Endothelial cell of umbilical vein (primary cell): ENCODE data around the gene TYW1. TPM values are rescaled to one million over a fixed set of nuclear protein-coding genes. Genes with fewer than 3 reads are reported as not detected.
"Not testable (repeated sequence)": the region's sequence is repeated elsewhere in the genome, so short reads cannot be mapped to it uniquely, and the experiment has no call there.

Experiments
- BruUV-seq: library from RNA; stranded (reverse); fragments of 400-500 nt; replicated peaks from 2 replicates; lab custom pipeline; 2021; lab: Mats Ljungman, UMichigan
- CTCF ChIA-PET: fragments of 300-600, 350-600 bp; sonication (Branson Sonifier 250); formaldehyde crosslinking; loops from one replicate; lab custom pipeline; 2021; ENCODE audit warnings: antibody characterized with exemption, inconsistent platforms; lab: Charles Lee
- POLR2A ChIA-PET: fragments of 300-600, 350-600 bp; sonication (Branson Sonifier 250); formaldehyde crosslinking; loops from one replicate; lab custom pipeline; 2021; ENCODE audit warnings: antibody characterized with exemption, inconsistent platforms; lab: Charles Lee
- DNase-seq: peaks from one replicate; pipeline ENCODE4 v3.0.0-alpha.2; 2011; ENCODE audit warnings: low read depth, low spot score
- FAIRE-seq: peaks from 2 replicates; lab custom pipeline; 2011; peaks lifted over from hg19 to GRCh38; lab: Jason Lieb, UNC
- H2AFZ ChIP-seq: 2 replicates; pipeline ENCODE4 v1.6.0; 2012; ENCODE audit warnings: low read depth, low read length, control low read depth, inconsistent platforms
- H3K27ac ChIP-seq: 2 replicates; pipeline ENCODE4 v1.5.1; 2011; ENCODE audit warnings: low read depth, mild to moderate bottlenecking, control low read depth, low read length, moderate library complexity; ENCODE audit not compliant: insufficient read depth
- H3K27me3 ChIP-seq, 2 experiments: 2 replicates each; pipeline versions ENCODE4 v1.6.0 to v1.6.1; 2011; ENCODE audit warnings: low read length in 2 of 2, mixed read lengths in 1 of 2; ENCODE audit not compliant: control insufficient read depth in 2 of 2, insufficient read depth in 2 of 2
- H3K36me3 ChIP-seq, 2 experiments: 2 replicates in 1 of 2; 3 replicates in 1 of 2; pipeline ENCODE4 v1.5.1; 2011; ENCODE audit warnings: low read length in 2 of 2, mild to moderate bottlenecking in 1 of 2, moderate library complexity in 1 of 2; ENCODE audit not compliant: control insufficient read depth in 2 of 2, insufficient read depth in 2 of 2; ENCODE audit errors: extremely low read depth in 1 of 2
- H3K4me1 ChIP-seq: 3 replicates; pipeline ENCODE4 v1.5.1; 2011; ENCODE audit warnings: mild to moderate bottlenecking, low read length; ENCODE audit not compliant: control insufficient read depth, insufficient read depth; ENCODE audit errors: extremely low read depth
- H3K4me2 ChIP-seq: 2 replicates; pipeline ENCODE4 v1.6.1; 2011; ENCODE audit warnings: low read length, control low read depth, mixed read lengths; ENCODE audit not compliant: insufficient read depth
- H3K4me3 ChIP-seq, 3 experiments: fragments of 200-600 bp in 1 of 3; sonication (generic), shearing (Covaris generic) in 1 of 3; replicated peaks in 1 of 3; 2 replicates each; pipeline ENCODE4 v1.5.1; 2011 to 2016; ENCODE audit warnings: control low read depth in 3 of 3, low read length in 3 of 3, mild to moderate bottlenecking in 2 of 3, inconsistent platforms in 1 of 3, low read depth in 1 of 3, moderate library complexity in 1 of 3; ENCODE audit not compliant: insufficient read depth in 1 of 3
- H3K79me2 ChIP-seq: 2 replicates; pipeline ENCODE4 v1.6.0; 2012; ENCODE audit warnings: low read length, inconsistent platforms; ENCODE audit not compliant: control insufficient read depth, insufficient read depth
- H3K9ac ChIP-seq: replicated peaks from 2 replicates; pipeline ENCODE3; 2011; ENCODE audit warnings: low read length, control low read depth; ENCODE audit not compliant: insufficient read depth; ENCODE audit errors: extremely low read depth
- H3K9me1 ChIP-seq: replicated peaks from 3 replicates; pipeline ENCODE4 v1.6.0; 2011; ENCODE audit warnings: mild to moderate bottlenecking, low read length; ENCODE audit not compliant: control insufficient read depth, insufficient read depth; ENCODE audit errors: extremely low read depth
- H3K9me3 ChIP-seq: replicated peaks from 2 replicates; pipeline ENCODE4 v1.5.1; 2012; ENCODE audit warnings: low read length, inconsistent platforms; ENCODE audit not compliant: control insufficient read depth, insufficient read depth
- H4K20me1 ChIP-seq: replicated peaks from 2 replicates; pipeline ENCODE3; 2011; ENCODE audit warnings: mild to moderate bottlenecking, low read length; ENCODE audit not compliant: control insufficient read depth, insufficient read depth; ENCODE audit errors: extremely low read depth
- CTCF ChIP-seq, 2 donors: IDR thresholded peaks; 1 replicate in 1 of 2; 2 replicates in 1 of 2; pipeline ENCODE4 v1.5.1; 2011; ENCODE audit warnings: low read length in 2 of 2, mild to moderate bottlenecking in 2 of 2, moderate library complexity in 2 of 2, control low read depth in 1 of 2, inconsistent platforms in 1 of 2, low read depth in 1 of 2; ENCODE audit not compliant: insufficient read depth in 1 of 2; ENCODE audit errors: extremely low read depth in 1 of 2
- EZH2 ChIP-seq: IDR thresholded peaks from 2 replicates; pipeline ENCODE4 v1.6.1; 2012; ENCODE audit warnings: borderline replicate concordance, low read depth, mild to moderate bottlenecking, moderate library complexity, low read length, inconsistent platforms; ENCODE audit not compliant: severe bottlenecking
- FOS ChIP-seq: IDR thresholded peaks from 2 replicates; pipeline ENCODE4 v1.6.1; 2011; ENCODE audit warnings: mild to moderate bottlenecking, low read length, moderate library complexity, borderline replicate concordance; ENCODE audit not compliant: insufficient read depth
- GATA2 ChIP-seq: IDR thresholded peaks from 2 replicates; pipeline ENCODE4 v1.7.0; 2011; ENCODE audit warnings: low read depth, mild to moderate bottlenecking, moderate library complexity, mixed read lengths, low read length; ENCODE audit not compliant: insufficient read length, insufficient read depth
- JUN ChIP-seq: IDR thresholded peaks from 2 replicates; pipeline ENCODE4 v1.6.1; 2011; ENCODE audit warnings: borderline replicate concordance, low read depth; ENCODE audit not compliant: insufficient read length, insufficient read depth
- MAX ChIP-seq: IDR thresholded peaks from 2 replicates; pipeline ENCODE4 v1.6.1; 2011; ENCODE audit not compliant: insufficient read depth, insufficient read length
- MYC ChIP-seq: IDR thresholded peaks from one replicate; pipeline ENCODE4 v1.6.1; 2011; ENCODE audit warnings: mild to moderate bottlenecking, low read depth, low read length
- POLR2A ChIP-seq: IDR thresholded peaks from 2 replicates; pipeline ENCODE4 v1.6.1; 2012; ENCODE audit warnings: low read depth, mild to moderate bottlenecking, control low read depth, low read length
- POLR2AphosphoS5 ChIP-seq: IDR thresholded peaks from 2 replicates; pipeline ENCODE4 v1.6.1; 2012; ENCODE audit warnings: low read depth, mild to moderate bottlenecking, control low read depth, low read length, moderate library complexity; ENCODE audit not compliant: insufficient read depth
- dilution Hi-C: fragments of 300-500 bp; cut with MboI; formaldehyde crosslinking; loops from one replicate; pipeline ENCODE4 v1.15.0; 2019; ENCODE audit warnings: low sequenced_read_pairs; ENCODE audit not compliant: extremely low pct_ligation_motif_present
- intact Hi-C: fragments of 100-400 bp; cut with micrococcal nuclease; formaldehyde crosslinking; loops from one replicate; pipeline ENCODE4 v1.10.0; 2022
- polyA plus RNA-seq, 4 experiments: library from polyadenylated mRNA; depleted of rRNA in 3 of 4; stranded (reverse) in 3 of 4; unstranded in 1 of 4; fragments of >200 nt; gene quantifications; 2 replicates each; pipeline versions ENCODE4 v1.2.1 to v1.2.3, GENCODE V29; 2011 to 2012; ENCODE audit warnings: missing spikeins in 1 of 4
- total RNA-seq: library from RNA; stranded (reverse); gene quantifications from 2 replicates; pipeline ENCODE4 v1.2.3, GENCODE V29; 2021

Gene TYW1
- total and polyA plus RNA-seq, 2 donors (not counting 3 experiments of a cell fraction or from before 2014, with no cell fraction given): 7.7 to 15.9 TPM

GRCh38 chr7:67209256-67209655 lies 212.6 kb downstream of the TYW1 start:
- H3K9me3 ChIP-seq: no peaks in the 10 kb centered on the region
- ChIA-PET CTCF (no interaction called here), POLR2A (no interaction called here)
- no peak overlapping the region for H3K9ac ChIP-seq
- H3K27me3 ChIP-seq: no peaks in the 10 kb centered on the region
- H3K4me1 ChIP-seq: no peaks in the 10 kb centered on the region
- no peak overlapping the region for H3K4me2 ChIP-seq
- H4K20me1 ChIP-seq: no peaks in the 10 kb centered on the region
- no peak for TF ChIP-seq GATA2
- intact Hi-C loops (no loop called here), dilution Hi-C loops (no loop called here)
- FAIRE-seq (no peak), DNase-seq (no peak)
- no TSS peak for BruUV-seq
- H3K79me2 ChIP-seq: no peaks in the 10 kb centered on the region
- no peaks in the 10 kb centered on the region for H3K9me1 ChIP-seq
- H2AFZ ChIP-seq: no peak overlapping the region
- H3K36me3 ChIP-seq: no peaks in the 10 kb centered on the region
- H3K4me3 ChIP-seq: no peak overlapping the region
- no peak overlapping the region for H3K27ac ChIP-seq

- DNase-seq (no peak), FAIRE-seq (no peak)
- H3K9me3 ChIP-seq: no peaks in the 10 kb centered on the region
- H3K27me3 ChIP-seq: no peaks in the 10 kb centered on the region
- dilution Hi-C loops (no loop called here), intact Hi-C loops (no loop called here)
- no peak overlapping the region for H3K27ac ChIP-seq
- CTCF ChIA-PET: no interaction called here
- no peaks in the 10 kb centered on the region for H4K20me1 ChIP-seq
- TF ChIP-seq POLR2AphosphoS5 (no peak), GATA2 (no peak), POLR2A (no peak), EZH2 (no peak), MYC (no peak), CTCF (IDR thresholded peaks at IDR 0.05; ENCODE audit: extremely low read depth in 1 of 2, insufficient read depth in 1 of 2, low read depth in 1 of 2, low read length in 2 of 2) (no peak), JUN (no peak), FOS (no peak), MAX (no peak)
- no peak overlapping the region for H3K9ac ChIP-seq
- no peaks in the 10 kb centered on the region for H3K36me3 ChIP-seq
- H2AFZ ChIP-seq: no peak overlapping the region
- POLR2A ChIA-PET: no interaction called here
- no peaks in the 10 kb centered on the region for H3K4me1 ChIP-seq
- H3K9me1 ChIP-seq: no peaks in the 10 kb centered on the region
- no TSS peak for BruUV-seq
- no peak overlapping the region for H3K4me3 ChIP-seq
- no peak overlapping the region for H3K4me2 ChIP-seq
- no peaks in the 10 kb centered on the region for H3K79me2 ChIP-seq
These were observed 213.9 kb downstream of the TYW1 start for GRCh38 chr7:67210567-67210966.

- BruUV-seq, FAIRE-seq, H3K4me3 ChIP-seq, H3K27ac ChIP-seq, H3K9me1 ChIP-seq, H3K79me2 ChIP-seq, H4K20me1 ChIP-seq, H3K36me3 ChIP-seq, POLR2A ChIA-PET, intact Hi-C loops, H3K4me2 ChIP-seq, H3K9ac ChIP-seq, H3K9me3 ChIP-seq, H3K27me3 ChIP-seq, CTCF ChIA-PET, H2AFZ ChIP-seq, DNase-seq, H3K4me1 ChIP-seq, dilution Hi-C loops: not testable (repeated sequence)
These were observed 215.2 kb downstream of the TYW1 start for GRCh38 chr7:67211650-67212330.
